HAP-1 (cell line): Measurements from ENCODE around the gene P3H3.

ENCODE experiments used
- DNase-seq, 2 experiments: peaks; one replicate each; pipeline ENCODE4 v3.0.0-alpha.2; 2016 to 2020; ENCODE audit warnings: low spot score in 2 of 2
- H3K27me3 ChIP-seq: fragments of 250-450 bp; sonication (Bioruptor Pico); 2 replicates; pipeline ENCODE4 v1.5.1; 2020; ENCODE audit warnings: low read depth, mild to moderate bottlenecking, moderate library complexity
- H3K36me3 ChIP-seq: fragments of 250-450 bp; sonication (Bioruptor Pico); replicated peaks from 2 replicates; pipeline ENCODE4 v1.5.1; 2020; ENCODE audit warnings: mild to moderate bottlenecking
- H3K4me1 ChIP-seq: fragments of 250-450 bp; sonication (Bioruptor Pico); 2 replicates; pipeline ENCODE4 v1.5.1; 2020; ENCODE audit warnings: mild to moderate bottlenecking
- H3K4me3 ChIP-seq: fragments of 250-450 bp; sonication (Bioruptor Pico); 2 replicates; pipeline ENCODE4 v1.5.1; 2020; ENCODE audit warnings: mild to moderate bottlenecking, moderate library complexity
- H3K9me3 ChIP-seq: fragments of 250-450 bp; sonication (Bioruptor Pico); 2 replicates; pipeline ENCODE4 v1.5.1; 2020; ENCODE audit warnings: mild to moderate bottlenecking, moderate library complexity
- in situ Hi-C: fragments of 300-500 bp; cut with MboI; formaldehyde crosslinking; loops from 3 replicates; pipeline ENCODE4 v1.14.3; 2020; ENCODE audit warnings: low sequenced_read_pairs, inconsistent platforms, mixed read lengths

The P3H3 gene

GRCh38 chr12:6817662-6818157, 10.5 kb upstream of the P3H3 start:
- in situ Hi-C loops: no loop called here
- peaks cover 4% of the 10 kb centered on the region; the same call in 1 of the 2 replicates for H3K27me3 ChIP-seq
- no peak for DNase-seq
- H3K4me3 ChIP-seq: no peak overlapping the region
- H3K4me1 ChIP-seq: peaks cover 9% of the 10 kb centered on the region
- H3K36me3 ChIP-seq: no peaks in the 10 kb centered on the region
- H3K9me3 ChIP-seq: no peaks in the 10 kb centered on the region

GRCh38 chr12:6818222-6818621, 10.0 kb upstream of the P3H3 start:
- Histone ChIP-seq H3K4me3 (no peak overlapping the region), H3K4me1 (peaks cover 11% of the 10 kb centered on the region), H3K27me3 (peaks cover 4% of the 10 kb centered on the region; the same call in 1 of the 2 replicates), H3K36me3 (no peaks in the 10 kb centered on the region), H3K9me3 (no peaks in the 10 kb centered on the region)
- in situ Hi-C loops: no loop called here
- no peak for DNase-seq

- Histone ChIP-seq H3K4me1 (peaks cover 12% of the 10 kb centered on the region), H3K36me3 (no peaks in the 10 kb centered on the region), H3K9me3 (no peaks in the 10 kb centered on the region), H3K4me3 (no peak overlapping the region), H3K27me3 (peaks cover 4% of the 10 kb centered on the region; the same call in 1 of the 2 replicates)
- DNase-seq: no peak
- in situ Hi-C loops: no loop called here
Measured at GRCh38 chr12:6818645-6819044, 9.6 kb upstream of the P3H3 start.

DNA sequence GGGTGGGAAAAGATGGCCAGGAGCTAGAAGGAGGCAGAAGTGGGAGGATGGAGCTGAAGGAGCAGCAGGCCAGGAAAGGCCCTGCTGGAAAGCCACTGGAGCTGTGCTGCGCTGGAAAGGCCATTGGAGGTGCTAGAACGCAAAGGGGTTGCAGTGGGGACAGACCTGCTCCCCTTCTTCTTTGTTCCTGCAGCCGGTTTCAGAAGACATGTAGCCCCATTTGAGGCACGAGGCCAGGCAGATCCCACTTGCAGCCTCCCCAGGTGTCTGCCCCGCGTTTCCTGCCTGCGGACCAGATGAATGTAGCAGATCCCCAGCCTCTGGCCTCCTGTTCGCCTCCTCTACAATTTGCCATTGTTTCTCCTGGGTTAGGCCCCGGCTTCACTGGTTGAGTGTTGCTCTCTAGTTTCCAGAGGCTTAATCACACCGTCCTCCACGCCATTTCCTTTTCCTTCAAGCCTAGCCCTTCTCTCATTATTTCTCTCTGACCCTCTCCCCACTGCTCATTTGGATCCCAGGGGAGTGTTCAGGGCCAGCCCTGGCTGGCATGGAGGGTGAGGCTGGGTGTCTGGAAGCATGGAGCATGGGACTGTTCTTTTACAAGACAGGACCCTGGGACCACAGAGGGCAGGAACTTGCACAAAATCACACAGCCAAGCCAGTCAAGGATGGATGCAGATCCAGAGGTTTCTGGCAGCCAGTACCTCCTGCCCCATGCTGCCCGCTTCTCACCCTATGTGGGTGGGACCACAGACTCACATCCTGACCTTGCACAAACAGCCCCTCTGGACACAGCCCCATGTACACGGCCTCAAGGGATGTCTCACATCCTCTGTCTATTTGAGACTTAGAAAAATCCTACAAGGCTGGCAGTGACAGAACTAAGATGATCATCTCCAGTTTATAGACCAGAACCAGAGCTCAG, 8.8 kb upstream of the P3H3 start:
- H3K27me3 ChIP-seq: no peaks in the 10 kb centered on the region; the same call in 1 of the 2 replicates
- peaks cover 12% of the 10 kb centered on the region for H3K4me1 ChIP-seq
- in situ Hi-C loops: no loop called here
- no peaks in the 10 kb centered on the region for H3K9me3 ChIP-seq
- H3K36me3 ChIP-seq: no peaks in the 10 kb centered on the region
- H3K4me3 ChIP-seq: no peak overlapping the region
- no peak for DNase-seq

DNA sequence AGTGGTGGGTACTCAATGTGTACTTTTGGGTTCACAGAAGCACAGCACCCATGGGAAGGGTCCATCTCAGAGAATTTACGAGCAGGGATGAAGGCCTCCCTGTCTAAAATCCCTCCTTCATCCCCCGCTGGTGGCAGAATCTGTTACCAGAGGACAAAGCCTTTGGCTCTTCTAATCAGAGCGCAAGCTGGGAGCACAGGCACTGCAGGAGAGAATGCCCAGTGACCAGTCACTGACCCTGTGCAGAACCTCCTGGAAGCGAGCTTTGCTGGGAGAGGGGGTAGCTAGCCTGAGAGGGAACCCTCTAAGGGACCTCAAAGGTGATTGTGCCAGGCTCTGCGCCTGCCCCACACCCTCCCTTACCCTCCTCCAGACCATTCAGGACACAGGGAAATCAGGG, 8.0 kb upstream of the P3H3 start:
- H3K27me3 ChIP-seq: no peaks in the 10 kb centered on the region

DNA sequence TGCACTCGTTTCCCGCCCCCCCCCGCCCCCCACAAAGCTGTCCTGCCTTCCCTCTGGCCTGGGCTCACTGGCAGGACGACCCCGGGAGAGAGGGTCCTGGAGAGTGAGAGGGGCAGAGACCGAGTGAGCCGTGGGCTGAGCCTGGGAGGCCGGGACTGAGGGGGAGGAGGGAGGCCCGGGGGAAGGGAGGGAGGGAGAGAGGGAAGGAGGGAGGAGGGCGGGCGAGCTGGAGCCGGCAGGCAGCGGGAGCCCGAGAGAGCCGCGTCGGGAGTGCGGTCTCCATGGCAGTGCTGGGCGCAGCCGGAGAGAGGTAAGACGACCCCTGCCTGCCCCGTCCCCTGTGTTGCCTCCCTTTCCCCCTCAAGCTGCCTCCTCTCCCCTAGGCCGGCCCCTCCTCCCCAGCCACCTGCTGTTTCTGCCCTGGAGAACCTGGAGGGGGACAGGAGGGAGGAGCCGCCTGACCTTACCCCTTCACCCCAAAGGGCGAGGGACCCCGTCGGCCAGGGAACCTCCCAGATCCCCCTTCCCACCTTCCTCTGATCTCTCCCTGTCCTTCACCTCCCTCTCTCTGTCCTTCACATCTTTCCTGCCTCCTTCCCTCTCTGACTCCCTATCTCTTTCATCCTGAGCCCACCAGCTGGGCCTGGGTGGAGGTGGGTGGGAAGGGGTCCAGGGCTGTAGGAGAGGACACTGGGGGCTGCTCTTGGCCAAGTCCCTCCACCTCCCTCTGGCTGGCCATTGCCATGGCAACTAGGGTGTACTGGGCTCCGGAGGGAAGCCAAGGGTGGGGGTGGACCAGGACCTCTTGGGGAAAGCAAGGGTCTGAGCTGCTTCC, 6.4 kb upstream of the P3H3 start, which contains the start of gene GPR162:
Gene GPR162, plus strand, starts transcription at position 231 of the 835 bp plus-strand sequence. CDS start 2,078 bp downstream, outside the sequence.
- no peaks in the 10 kb centered on the region for H3K9me3 ChIP-seq
- peak; percentile 50 to 85 for DNase-seq
- H3K36me3 ChIP-seq: no peaks in the 10 kb centered on the region
- in situ Hi-C loops: no loop called here
- peak within 1 kb of the TSS; percentile 33 for H3K4me3 ChIP-seq
- no peaks in the 10 kb centered on the region for H3K27me3 ChIP-seq
- peaks cover 12% of the 10 kb centered on the region for H3K4me1 ChIP-seq

More for the DNA sequence above, 8.0 kb upstream of the P3H3 start:
- no peak for DNase-seq
- Histone ChIP-seq H3K9me3 (no peaks in the 10 kb centered on the region), H3K4me1 (peaks cover 12% of the 10 kb centered on the region), H3K4me3 (no peak overlapping the region), H3K36me3 (no peaks in the 10 kb centered on the region)
- in situ Hi-C loops: no loop called here

GRCh38 chr12:6822426-6823135, 5.6 kb upstream of the P3H3 start:
- no peaks in the 10 kb centered on the region for H3K36me3 ChIP-seq
- peaks cover 17% of the 10 kb centered on the region for H3K4me1 ChIP-seq
- peak overlapping the region; percentile 33 for H3K4me3 ChIP-seq
- DNase-seq: no peak
- H3K9me3 ChIP-seq: no peaks in the 10 kb centered on the region
- H3K27me3 ChIP-seq: no peaks in the 10 kb centered on the region
- in situ Hi-C loops: no loop called here

DNA sequence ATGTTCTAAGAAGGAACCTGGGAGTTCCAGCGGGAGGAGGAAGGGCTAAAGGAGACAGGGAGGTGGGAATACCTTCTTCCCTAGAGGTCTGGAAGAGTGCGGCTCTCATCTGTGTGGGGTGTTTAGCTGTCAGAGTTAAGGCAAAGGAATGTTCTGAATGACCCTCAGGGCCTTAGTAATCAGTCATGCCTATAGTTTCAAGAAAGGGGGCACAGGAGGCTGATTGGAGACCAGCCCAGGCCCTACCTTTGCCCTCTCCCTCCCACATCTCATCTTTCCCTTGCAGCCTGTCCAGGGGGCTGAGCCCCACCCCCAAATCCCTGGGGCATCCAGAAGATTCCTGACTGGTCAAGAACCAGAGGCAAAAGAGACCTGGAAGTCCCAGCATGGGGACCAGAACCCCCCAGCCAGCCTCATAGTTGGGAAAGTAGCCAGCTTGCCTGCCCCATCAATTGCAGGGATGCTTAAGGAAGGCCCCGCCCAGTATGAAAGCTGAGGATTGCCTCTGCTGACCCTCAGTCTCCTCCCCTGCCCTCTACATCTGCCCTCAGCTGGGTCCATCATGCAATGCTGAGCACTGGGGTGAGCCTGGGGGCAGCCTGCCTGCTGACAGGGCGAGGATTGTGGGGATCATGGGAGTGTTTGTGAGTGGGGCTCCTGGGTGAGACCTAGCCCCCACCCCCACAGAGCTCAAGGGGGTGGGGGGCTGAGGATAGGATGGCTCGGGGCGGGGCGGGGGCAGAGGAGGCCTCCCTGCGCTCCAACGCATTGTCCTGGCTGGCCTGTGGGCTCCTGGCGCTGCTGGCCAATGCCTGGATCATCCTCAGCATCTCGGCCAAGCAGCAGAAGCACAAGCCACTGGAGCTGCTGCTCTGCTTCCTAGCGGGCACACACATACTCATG, 4.8 kb upstream of the P3H3 start:
- Histone ChIP-seq H3K9me3 (no peaks in the 10 kb centered on the region), H3K27me3 (no peaks in the 10 kb centered on the region), H3K4me3 (no peak overlapping the region), H3K36me3 (no peaks in the 10 kb centered on the region), H3K4me1 (peaks cover 17% of the 10 kb centered on the region)
- in situ Hi-C loops: no loop called here
- DNase-seq: no peak

- H3K36me3 ChIP-seq: peaks cover 3% of the 10 kb centered on the region
- peaks cover 17% of the 10 kb centered on the region for H3K4me1 ChIP-seq
- in situ Hi-C loops: no loop called here
- no peaks in the 10 kb centered on the region for H3K27me3 ChIP-seq
- H3K4me3 ChIP-seq: no peak overlapping the region
- no peak for DNase-seq
- no peaks in the 10 kb centered on the region for H3K9me3 ChIP-seq
Measured at GRCh38 chr12:6824085-6824775, 4.0 kb upstream of the P3H3 start.

GRCh38 chr12:6824901-6825381, 3.3 kb upstream of the P3H3 start:
- Histone ChIP-seq H3K9me3 (no peaks in the 10 kb centered on the region), H3K27me3 (no peaks in the 10 kb centered on the region), H3K36me3 (peaks cover 9% of the 10 kb centered on the region), H3K4me3 (no peak overlapping the region), H3K4me1 (peaks cover 21% of the 10 kb centered on the region)
- in situ Hi-C loops: loop anchor here (5.0 kb wide), 1 partner anchor 73 kb away; the partner anchor contains the start of gene MLF2
- no peak for DNase-seq

DNA sequence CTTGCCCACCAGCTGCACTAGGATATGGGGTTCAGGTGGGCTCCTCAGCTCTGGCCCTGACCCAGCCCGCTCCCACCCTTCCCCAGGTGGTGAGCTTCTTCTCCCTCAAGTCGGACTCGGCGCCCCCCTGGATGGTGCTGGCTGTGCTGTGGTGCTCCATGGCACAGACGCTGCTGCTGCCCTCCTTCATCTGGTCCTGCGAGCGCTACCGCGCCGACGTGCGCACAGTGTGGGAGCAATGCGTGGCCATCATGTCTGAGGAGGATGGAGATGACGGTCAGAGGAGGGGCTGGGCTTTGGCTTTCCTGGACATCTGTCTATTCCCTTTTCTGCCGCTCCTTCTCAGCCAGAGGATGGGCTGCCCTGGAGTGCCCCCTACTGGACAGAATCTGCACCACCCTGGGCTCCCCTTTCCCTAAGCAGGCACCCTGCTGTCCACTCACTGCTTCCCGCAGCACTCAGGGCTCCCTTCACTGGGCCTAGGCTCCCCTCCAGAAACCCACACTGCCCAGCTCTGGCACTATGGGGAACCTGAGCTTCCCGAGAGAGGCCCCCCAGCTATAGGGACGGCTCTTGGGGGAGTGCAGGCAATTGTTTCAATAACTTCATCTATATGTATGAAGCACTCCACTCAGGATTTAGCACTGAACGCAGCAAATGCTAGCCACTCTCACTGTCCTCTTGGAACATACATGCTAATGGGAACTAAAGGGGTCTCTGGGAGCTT, 2.6 kb upstream of the P3H3 start:
- Histone ChIP-seq H3K9me3 (no peaks in the 10 kb centered on the region), H3K36me3 (peaks cover 15% of the 10 kb centered on the region), H3K4me1 (peaks cover 24% of the 10 kb centered on the region), H3K27me3 (no peaks in the 10 kb centered on the region), H3K4me3 (no peak overlapping the region)
- DNase-seq: peak; percentile 70 to 92
- in situ Hi-C loops: loop anchor here (5.0 kb wide), 1 partner anchor 73 kb away; the partner anchor contains the start of gene MLF2
